HG02571 (cell line): ENCODE results near the gene AGBL4.

Experiments used
- ATAC-seq: cut with Tn5 transposase; IDR thresholded peaks from one replicate; pipeline ENCODE4 v1.9.1; 2021; ENCODE audit warnings: mild to moderate bottlenecking, moderate library complexity; ENCODE audit not compliant: unreplicated experiment

Gene AGBL4

DNA sequence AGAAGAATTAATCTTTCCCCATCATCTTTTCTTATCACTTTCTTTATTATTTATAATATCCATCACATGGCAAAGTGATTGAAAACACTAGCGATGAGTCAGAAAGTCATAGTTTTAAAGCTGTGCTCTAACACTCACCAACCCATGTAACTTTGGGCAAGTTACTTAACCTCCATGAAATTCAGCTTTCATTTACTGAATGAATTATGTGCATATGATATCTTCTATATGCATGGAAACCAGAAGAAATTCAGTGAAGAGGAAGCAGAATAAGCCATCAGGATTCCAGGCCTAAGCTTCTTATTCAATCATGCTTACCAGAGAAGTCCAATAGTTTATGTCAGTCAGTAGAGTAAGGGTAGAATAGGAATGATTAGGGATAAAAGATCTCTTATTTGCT is 300.1 kb downstream of the AGBL4 start:
- ATAC-seq, result no peak

DNA sequence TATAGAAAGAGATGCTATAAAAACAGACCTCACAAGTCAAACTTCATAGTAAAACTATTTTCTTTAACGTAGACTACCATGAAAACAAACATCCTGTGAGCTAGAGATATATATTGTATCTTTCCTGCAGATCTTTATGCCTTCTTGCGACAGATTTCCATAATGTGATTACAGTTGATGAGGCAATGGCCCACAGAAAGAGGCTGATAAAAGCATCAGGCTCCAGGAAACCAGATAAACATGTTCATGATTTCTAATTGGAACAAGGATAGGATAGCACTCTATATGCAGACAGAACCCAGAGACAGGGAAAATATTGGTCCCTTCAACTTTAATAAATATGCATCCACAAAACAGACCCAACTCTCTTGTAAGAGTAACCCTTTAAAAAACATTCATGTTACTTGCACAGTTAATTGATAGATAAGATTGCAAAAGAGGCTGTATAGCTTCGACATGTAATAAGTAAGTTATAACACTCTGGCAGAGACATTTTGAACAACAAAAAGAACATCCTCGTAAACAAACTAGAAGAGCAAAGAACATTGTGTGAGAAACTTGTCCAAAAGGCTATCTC is 329.4 kb downstream of the AGBL4 start:
- no peak for ATAC-seq

DNA sequence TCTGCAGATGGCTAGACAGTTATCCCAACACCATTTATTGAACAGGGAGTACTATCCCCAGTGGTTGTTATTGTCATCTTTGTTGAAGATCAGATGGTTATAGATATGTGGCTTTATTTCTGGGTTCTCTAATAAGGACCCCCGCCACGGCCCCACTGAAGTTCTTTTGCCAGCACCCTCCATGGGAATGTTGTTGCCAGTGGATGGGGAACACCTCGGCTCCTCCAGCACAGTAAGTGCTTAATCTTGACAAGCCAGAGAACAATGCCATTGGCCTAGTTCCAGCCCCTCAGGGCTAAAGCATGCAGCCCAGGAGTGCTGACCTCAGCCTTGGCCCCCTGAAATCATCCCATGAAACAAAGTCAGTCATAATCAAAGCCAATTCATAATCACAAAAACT is 337.6 kb downstream of the AGBL4 start:
- no peak for ATAC-seq

DNA sequence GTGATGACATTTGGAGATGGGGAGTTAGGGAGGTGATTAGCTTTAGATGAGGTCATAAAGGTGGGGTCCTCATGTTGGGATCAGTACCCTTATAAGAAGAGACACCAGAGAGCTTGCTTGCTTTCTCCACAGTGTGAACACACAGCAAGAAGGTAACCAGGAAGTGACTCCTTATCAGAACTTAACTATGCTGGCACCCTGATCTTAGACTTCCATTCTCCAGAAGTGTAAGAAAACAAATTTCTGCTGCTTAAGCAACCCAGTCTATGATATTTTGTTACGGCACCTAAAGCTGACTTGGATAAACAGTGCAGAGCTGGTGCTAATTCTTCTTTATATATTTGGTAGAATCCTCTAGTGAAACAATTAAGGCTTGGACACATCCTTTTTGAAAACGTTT is 346.0 kb downstream of the AGBL4 start:
- no peak for ATAC-seq

DNA sequence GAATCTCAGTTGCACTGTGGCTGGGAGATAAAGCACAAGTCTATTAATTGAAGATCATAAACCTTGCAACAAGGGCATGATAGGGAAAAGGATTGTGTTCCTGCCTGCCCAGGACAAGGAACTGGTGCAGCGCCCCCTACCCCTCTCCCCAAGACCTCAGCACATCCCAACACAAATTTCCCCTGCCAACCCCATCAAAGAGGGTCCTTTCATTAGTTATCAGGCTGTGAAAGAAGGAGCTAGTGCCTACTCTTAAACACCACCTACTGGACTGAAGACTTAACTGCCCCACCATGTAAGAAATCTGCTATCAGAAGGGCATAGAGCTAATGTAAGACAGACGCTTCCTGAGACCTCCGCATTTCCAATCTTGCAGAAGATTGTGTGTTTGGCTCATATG is 372.6 kb downstream of the AGBL4 start:
- ATAC-seq, result no peak

DNA sequence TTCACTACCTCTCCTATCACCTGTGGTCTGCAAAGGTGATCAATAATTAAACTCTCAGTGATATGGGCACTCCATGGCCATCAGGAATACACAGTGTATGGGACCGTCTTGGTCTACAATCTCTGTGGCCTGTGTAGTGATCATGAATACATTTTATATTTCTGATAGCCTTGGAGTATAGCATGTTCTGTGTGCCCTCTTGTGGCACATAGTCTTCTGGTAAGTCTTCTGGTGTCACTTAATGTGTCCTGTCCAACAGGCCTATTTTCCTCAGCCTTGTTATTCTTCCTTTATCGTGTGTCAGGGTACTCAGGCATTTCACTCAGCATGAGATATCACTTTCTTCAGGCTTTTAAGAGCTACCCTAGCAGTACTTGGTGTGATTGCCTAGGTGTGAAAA is 393.6 kb downstream of the AGBL4 start:
- ATAC-seq, result no peak

DNA sequence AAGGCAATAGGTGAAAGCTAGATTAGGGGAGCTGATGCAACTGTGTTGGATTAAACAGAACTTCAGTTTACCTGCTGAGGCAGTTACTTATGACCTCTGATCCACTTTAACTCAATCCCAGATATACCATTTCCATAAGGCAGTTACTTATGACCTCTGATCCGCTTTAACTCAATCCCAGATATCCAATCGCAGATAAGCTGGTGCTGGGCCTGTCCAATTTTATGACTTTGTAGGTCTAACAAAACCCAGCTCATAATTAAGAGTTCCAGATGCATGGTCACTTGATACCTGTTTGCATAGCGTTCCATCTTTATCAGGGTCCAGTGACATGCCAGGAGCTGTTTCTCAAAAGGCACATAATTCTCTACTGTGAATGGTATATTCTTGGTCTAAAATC is 396.0 kb downstream of the AGBL4 start:
- no peak for ATAC-seq

DNA sequence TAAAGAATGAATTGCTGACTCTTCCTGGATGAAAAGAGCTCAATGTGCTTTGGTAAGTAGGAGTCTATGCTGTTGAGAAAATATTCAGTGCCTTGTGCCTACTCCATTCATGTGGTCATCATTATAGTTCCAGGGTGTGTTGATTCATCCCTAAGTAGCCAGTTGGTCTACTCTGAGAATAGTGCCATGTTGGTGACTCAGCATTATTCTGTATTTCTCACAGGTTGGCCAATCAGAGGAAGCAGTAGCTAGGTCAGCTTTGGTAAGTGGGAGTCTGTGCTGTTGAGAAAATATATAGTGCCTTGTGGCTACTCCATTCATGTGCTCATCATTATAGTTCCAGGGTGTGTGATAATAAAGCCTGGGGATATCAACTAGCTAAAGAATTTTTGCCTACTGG is 397.3 kb downstream of the AGBL4 start:
- no peak for ATAC-seq

DNA sequence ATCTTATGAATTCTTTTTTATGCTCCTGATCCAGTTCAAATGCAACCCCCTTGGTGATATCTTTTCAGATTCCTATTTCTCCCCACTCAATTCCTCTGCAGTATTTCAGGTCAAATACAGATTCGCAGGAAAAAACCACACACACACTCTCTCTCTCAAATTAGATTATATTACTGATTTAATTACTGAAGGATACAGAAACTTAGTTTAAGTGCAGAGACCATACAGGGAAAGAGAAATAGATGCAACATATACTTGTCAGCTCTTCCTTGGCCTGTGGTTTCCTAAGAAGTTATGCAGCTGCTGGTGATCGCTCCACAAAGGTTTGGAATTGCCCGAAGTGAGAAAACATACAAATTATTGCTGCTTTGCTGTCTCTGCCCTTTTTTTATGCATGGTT is 400.9 kb downstream of the AGBL4 start:
- no peak for ATAC-seq

DNA sequence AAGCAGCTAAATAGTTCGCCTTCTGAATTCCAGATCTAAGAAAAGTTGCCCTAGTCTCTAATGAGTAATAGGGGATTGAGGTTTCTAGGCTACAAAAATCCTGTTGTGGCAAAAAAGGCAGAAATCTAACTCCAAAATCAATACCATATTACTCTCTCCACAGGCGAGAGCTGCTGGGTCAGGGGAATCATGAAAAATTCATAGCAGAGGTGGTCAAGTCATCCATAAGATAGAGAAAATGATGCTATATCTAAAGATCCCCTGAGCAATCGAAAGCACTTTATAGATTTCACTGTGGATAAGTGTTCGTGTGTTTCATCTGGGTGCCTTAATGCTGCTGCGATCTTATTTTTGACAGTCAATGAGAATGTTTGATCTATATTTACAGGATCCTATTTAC is 417.7 kb downstream of the AGBL4 start:
- ATAC-seq, result no peak

DNA sequence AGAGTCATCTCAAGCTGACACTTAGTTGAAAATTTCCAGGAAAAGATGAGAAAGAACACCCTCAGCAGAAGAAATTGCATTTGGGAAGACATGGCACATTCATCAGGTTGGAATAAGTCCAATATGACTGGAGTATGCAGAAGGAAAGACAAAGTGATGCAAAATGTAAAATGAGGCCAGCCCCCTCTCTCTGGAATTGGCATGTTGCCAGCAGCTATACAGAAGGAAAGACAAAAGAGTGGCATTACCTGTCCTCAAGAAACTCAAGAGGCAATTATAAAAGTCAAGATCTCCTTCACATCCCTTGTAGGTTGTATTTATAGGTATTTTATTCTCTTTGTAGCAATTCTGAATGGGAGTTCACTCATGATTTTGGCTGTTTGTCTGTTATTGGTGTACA is 426.3 kb downstream of the AGBL4 start:
- no peak for ATAC-seq

DNA sequence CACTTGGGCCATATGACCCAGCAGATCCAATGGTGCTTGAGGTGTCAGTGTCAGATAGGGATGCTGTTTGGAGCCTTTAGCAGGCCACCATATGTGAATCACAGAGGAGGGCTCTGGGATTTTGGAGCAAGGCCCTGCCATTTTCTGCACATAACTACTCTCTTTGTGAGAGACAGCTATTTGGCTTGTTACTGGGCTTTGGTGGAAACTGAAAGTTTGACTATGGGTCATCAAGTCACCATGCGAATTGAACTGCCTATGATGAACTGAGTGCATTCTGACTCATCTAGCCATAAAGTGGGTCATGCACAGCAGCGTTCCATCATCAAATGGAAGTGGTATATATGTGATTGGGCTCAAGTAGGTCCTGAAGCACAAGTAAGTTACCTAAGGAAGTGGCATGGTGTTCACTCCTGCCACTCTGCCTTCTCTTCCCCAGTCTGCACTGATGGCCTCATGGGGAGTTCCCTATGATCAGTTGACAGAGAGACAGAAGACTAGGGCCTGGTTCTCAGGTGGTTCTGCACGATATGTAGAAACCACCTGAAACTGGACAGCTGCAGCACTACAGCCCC is 447.3 kb downstream of the AGBL4 start:
- no peak for ATAC-seq

DNA sequence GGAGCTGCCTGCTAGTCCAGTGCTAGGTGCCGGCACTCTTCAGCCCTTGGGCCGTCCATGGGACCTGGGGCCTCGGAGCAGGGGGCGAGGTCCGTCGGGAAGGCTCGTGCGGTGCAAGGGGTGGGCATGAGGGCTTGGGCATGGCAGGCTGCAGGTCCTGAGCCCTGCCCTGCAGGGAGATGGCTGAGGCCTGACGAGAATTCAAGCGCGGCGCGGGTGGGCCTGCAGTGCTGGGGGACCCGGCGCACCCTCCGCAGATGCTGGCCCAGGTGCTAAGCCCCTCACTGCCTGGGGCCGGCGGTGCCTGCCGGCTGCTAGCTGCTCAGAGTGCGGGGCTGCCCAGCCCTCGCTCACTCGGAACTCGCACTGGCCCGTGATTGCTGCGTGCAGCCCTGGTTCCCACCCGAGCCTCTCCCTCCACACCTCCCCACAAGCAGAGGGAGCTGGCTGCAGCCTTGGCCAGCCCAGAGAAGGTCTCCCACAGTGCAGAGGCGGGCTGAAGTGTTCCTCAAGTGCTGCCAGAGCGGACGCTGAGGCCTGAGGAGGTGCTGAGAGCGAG is 467.0 kb downstream of the AGBL4 start:
- ATAC-seq, result no peak

DNA sequence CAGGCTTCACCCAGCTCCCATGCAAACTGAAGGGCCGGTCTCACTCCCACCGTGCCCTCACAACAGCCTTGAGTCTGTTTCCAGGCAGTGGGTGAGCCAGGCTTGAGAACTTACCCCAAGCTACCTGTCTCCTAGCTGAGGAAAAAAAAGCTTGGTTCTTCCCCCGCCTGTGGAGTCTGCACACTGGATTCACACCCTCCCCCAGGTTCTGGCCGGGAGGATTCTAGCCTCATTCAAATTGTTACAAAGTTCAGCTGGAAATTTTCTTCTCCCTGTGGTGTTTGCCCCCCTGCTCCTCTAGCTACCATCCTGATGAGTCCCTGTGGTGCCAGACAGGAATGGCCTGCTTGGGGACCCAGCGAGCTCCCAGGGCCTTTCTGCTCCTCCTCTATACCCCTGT is 471.7 kb downstream of the AGBL4 start:
- ATAC-seq, result no peak

DNA sequence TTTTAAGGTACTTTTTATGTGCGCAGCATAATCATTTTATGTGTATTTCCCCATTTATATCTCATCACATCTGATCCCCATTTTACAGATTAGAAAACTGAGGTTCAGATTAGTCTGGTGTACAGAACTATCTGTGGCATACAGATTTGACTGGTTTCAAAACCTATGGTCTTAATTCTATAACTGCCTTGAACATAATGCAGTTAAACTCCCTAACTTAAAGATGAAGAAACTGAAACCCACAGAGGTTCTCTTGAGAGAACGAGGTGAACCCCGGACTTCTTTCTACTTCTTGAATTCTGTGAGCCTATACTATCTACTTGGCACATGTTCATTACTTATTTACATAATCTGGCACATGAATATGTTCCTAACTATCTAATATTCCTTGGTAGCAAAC is 479.1 kb downstream of the AGBL4 start:
- no peak for ATAC-seq

DNA sequence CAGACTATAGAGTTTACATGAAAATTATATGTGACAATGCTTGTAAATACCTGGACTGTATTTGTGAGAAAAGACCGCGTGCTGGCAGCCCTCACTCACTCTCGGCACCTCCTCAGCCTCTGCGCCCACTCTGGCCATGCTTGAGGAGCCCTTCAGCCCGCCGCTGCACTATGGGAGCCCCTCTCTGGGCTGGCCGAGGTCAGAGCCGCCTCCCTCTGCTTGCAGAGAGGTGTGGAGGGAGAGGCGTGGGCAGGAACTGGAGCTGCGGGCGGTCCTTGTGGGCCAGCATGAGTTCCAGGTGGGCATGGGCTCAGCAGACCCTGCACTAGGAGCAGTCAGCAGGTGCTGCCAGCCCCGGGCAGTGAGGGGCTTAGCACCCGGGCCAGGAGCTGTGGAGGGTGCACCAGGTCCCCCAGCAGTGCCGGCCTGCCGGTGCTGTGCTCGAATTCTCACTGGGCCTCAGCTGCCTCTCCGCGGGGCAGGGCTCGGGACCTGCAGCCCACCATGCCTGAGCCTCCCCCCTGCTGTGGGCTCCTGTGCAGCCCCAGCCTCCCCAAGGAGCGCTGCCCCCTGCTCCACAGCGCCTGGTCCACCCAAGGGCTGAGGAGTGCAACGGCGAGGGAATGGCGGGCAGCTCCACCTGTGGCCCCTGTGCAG is 482.5 kb downstream of the AGBL4 start:
- ATAC-seq, result no peak

DNA sequence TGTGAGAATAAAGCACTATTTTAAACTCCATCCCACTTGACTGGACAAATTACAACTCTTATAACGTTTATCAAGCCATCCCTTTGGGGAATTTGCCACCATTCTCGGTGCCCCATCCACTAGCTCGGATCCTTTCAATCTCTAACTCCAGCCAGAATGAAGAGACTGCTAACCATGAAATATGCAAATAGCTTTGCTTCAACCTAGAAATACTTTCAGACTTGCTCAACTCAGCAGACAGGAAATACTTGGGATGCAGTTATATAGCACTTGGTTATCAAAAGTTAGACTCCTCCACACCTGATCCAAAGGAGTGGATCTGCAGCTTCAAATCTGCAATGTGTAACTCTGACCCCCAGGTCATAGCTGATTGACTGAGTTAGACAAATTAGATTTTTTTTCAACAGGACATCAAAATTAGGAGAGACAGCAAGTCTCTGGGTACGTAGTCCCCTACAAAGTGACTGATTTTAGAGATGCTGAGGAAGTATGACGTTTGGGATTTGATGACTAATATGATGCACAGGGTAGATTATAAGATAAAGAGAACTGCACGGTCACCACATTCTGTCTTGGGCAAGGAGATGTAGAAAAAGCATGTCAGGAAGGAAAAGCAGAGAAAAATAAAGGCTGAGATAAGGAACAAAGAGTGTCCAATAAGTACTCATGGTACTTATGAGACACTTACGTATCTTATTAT is 496.0 kb downstream of the AGBL4 start:
- ATAC-seq, result no peak

DNA sequence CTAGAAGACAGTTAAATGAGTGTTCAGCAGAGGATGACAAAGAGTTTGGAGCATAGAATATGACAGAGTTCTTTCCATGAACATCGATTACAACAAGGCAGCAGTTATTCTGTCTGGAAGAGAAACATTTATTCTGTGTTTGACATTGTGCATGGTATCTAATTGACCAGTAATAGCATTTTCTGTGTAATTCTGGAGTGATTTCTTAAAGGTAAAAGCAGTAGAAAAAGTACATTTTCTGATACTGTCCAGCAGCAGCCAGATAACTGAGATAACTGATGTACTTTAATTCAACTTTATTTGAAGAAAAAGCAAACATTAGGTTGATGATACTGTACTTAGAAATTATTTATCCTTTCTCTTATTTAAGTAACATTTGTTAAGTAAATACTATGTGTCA is 497.1 kb downstream of the AGBL4 start:
- no peak for ATAC-seq

DNA sequence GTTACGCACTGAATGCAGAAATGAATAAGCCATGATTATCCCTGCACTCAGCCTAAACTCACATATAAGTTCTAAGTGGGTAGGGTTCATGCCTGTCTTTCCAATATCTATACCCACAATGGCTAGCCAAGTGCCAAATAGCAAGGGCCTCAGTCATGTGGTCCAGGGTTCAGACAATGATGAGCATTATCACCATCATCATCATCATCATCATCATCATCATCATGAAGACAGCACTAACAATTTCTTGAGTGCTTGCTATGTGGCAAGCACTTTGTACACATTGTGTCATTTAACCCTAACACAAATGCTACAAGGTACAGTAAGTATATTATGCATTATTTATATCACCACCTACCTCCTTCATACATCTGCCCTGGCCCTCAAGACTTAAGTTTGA is 500.0 kb downstream of the AGBL4 start:
- no peak for ATAC-seq

DNA sequence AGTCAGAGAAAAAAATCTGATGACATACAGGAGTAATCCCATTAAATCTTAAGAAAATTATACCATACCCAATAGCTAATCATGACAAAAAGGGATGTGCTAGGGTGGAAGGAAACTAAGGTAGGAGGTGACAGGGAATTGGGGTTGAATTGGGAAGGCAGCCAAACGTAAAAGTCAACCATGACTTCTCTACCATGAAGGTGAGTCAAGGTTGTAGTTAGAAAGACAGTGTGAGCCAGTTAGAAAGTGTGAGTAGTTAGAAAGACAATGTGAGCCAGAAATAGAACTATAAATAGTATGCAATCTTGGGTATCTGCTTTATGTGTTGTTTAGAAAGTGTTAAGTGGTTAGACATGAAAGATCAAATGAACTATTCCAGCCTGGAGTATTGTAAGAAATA is 556.8 kb downstream of the AGBL4 start:
- no peak for ATAC-seq

DNA sequence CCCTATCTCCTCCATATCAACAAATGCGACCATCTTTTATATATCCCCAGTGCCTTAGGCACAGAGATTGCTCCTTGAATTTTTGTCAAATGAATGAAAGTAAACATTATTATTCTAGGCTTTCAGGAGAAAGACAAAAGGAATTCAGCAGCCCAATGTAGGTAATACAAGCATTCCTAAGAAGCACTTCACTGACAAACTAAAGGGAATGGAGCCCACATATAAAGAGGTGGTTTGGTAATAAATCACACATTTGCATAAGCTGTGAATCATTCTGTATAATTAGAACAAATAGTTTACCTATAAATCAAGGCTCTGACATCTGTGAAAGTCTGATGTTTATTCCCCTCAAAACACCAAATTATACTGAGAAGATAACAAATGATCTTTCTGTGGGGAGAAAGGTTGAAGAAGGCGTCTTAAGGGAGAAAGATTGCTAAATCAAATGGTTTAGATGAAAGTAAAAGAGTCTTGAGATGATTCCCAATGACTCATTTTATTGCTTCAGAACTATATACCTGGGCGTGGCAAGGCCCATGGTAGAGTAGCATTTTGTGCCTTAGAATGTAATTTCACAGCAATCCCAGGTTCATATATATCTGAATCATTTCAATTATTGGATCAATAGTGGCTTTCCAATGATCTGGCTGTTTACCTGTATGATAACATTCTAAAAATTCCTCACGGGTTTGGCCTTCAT is 558.1 kb downstream of the AGBL4 start:
- ATAC-seq, result no peak
